ENCODE measurements around the gene N4BP2L2.

Gene N4BP2L2

GRCh38 chr13:32528358-32528757, 10.2 kb downstream of the N4BP2L2 start:
- no peak for DNase-seq (ENCODE audit: low spot score)

- DNase-seq (ENCODE audit: low spot score) = no peak
Measured at GRCh38 chr13:32527151-32527550, 11.4 kb downstream of the N4BP2L2 start.

- DNase-seq (ENCODE audit: low spot score) = no peak
Measured at GRCh38 chr13:32525766-32526165, 12.8 kb downstream of the N4BP2L2 start.

GRCh38 chr13:32515246-32515645, 23.3 kb downstream of the N4BP2L2 start:
- DNase-seq (ENCODE audit: low spot score) = no peak

- DNase-seq (ENCODE audit: low spot score) = no peak
Measured at GRCh38 chr13:32511482-32511881, 27.1 kb downstream of the N4BP2L2 start.

GRCh38 chr13:32504876-32505275, 33.7 kb downstream of the N4BP2L2 start:
- no peak for DNase-seq (ENCODE audit: low spot score)

GRCh38 chr13:32504263-32504662, 34.3 kb downstream of the N4BP2L2 start:
- DNase-seq (ENCODE audit: low spot score) = no peak

GRCh38 chr13:32503727-32504126, 34.9 kb downstream of the N4BP2L2 start:
- no peak for DNase-seq (ENCODE audit: low spot score)

- no peak for DNase-seq (ENCODE audit: low spot score)
Measured at GRCh38 chr13:32501064-32501463, 37.5 kb downstream of the N4BP2L2 start.

GRCh38 chr13:32499538-32500210, 38.9 kb downstream of the N4BP2L2 start:
- no peak for DNase-seq (ENCODE audit: low spot score)

GRCh38 chr13:32497589-32497988, 41.0 kb downstream of the N4BP2L2 start:
- DNase-seq (ENCODE audit: low spot score) = no peak

GRCh38 chr13:32496599-32497160, 41.9 kb downstream of the N4BP2L2 start:
- no peak for DNase-seq (ENCODE audit: low spot score)

GRCh38 chr13:32495841-32496240, 42.8 kb downstream of the N4BP2L2 start:
- DNase-seq (ENCODE audit: low spot score) = no peak

GRCh38 chr13:32495429-32495828, 43.2 kb downstream of the N4BP2L2 start:
- DNase-seq (ENCODE audit: low spot score) = no peak

- DNase-seq (ENCODE audit: low spot score) = no peak
Measured at GRCh38 chr13:32491028-32491427, 47.6 kb downstream of the N4BP2L2 start.

GRCh38 chr13:32476892-32477291, 61.7 kb downstream of the N4BP2L2 start:
- DNase-seq (ENCODE audit: low spot score) = no peak

- no peak for DNase-seq (ENCODE audit: low spot score)
Measured at GRCh38 chr13:32476021-32476731, 62.4 kb downstream of the N4BP2L2 start.

- DNase-seq (ENCODE audit: low spot score) = no peak
Measured at GRCh38 chr13:32474999-32475792, 63.4 kb downstream of the N4BP2L2 start.

- no peak for DNase-seq (ENCODE audit: low spot score)
Measured at GRCh38 chr13:32473650-32474049, 64.9 kb downstream of the N4BP2L2 start.

- DNase-seq (ENCODE audit: low spot score) = no peak
Measured at GRCh38 chr13:32472194-32472621, 66.4 kb downstream of the N4BP2L2 start.

- DNase-seq (ENCODE audit: low spot score) = no peak
Measured at GRCh38 chr13:32471187-32471922, 67.2 kb downstream of the N4BP2L2 start.

Data from LoVo (cell line).